KOPT-K1 (cell line): ENCODE data around the gene PPP2R5D.
"Not testable (repeated sequence)": the region's sequence is repeated elsewhere in the genome, so short reads cannot be mapped to it uniquely, and the experiment has no call there.

Source experiments
- H3K27ac ChIP-seq: fragments of 200-600 bp; sonication (generic); 2 replicates; pipeline ENCODE4 v1.5.1; 2016; ENCODE audit warnings: antibody characterized with exemption, mild to moderate bottlenecking, low read depth, low read length; ENCODE audit not compliant: poor library complexity, severe bottlenecking
- H3K36me3 ChIP-seq: fragments of 200-600 bp; sonication (generic); 2 replicates; pipeline ENCODE4 v1.5.1; 2017; ENCODE audit warnings: antibody characterized with exemption, mild to moderate bottlenecking, low read length, moderate library complexity; ENCODE audit not compliant: insufficient read depth
- H3K9me3 ChIP-seq: fragments of 200-600 bp; sonication (generic); 2 replicates; pipeline ENCODE4 v1.5.1; 2017; ENCODE audit warnings: antibody characterized with exemption, low read length, mild to moderate bottlenecking; ENCODE audit not compliant: insufficient read depth, poor library complexity, severe bottlenecking

Gene PPP2R5D

GRCh38 chr6:42971746-42972327, 12.5 kb upstream of the PPP2R5D start:
- Histone ChIP-seq H3K36me3 (peaks cover 28% of the 10 kb centered on the region), H3K9me3 (no peaks in the 10 kb centered on the region), H3K27ac (no peak overlapping the region)

- no peaks in the 10 kb centered on the region for H3K9me3 ChIP-seq
- peaks cover 27% of the 10 kb centered on the region for H3K36me3 ChIP-seq
- no peak overlapping the region for H3K27ac ChIP-seq
These were observed 10.4 kb upstream of the PPP2R5D start for GRCh38 chr6:42973926-42974325.

GRCh38 chr6:42974919-42975505, 9.4 kb upstream of the PPP2R5D start:
- Histone ChIP-seq H3K27ac (no peak overlapping the region), H3K36me3 (peaks cover 19% of the 10 kb centered on the region), H3K9me3 (no peaks in the 10 kb centered on the region)

GRCh38 chr6:42978487-42978838, 5.9 kb upstream of the PPP2R5D start:
- Histone ChIP-seq H3K9me3 (no peaks in the 10 kb centered on the region), H3K36me3 (peaks cover 19% of the 10 kb centered on the region), H3K27ac (peak overlapping the region; percentile 90)

- H3K36me3 ChIP-seq = peaks cover 14% of the 10 kb centered on the region
- peak within 1 kb of the TSS; percentile 90 for H3K27ac ChIP-seq
- no peaks in the 10 kb centered on the region for H3K9me3 ChIP-seq
These were observed 5.4 kb upstream of the PPP2R5D start, which contains the start of gene PEX6 for GRCh38 chr6:42978839-42979522. TSS of gene PEX6 (minus strand) at chr6:42979181. CDS start at chr6:42979150, 31 bp downstream.

GRCh38 chr6:42979523-42980177, 4.7 kb upstream of the PPP2R5D start:
- Histone ChIP-seq H3K9me3 (no peaks in the 10 kb centered on the region), H3K27ac (peak overlapping the region; percentile 90), H3K36me3 (peaks cover 11% of the 10 kb centered on the region)

GRCh38 chr6:42981836-42982235, 2.5 kb upstream of the PPP2R5D start:
- Histone ChIP-seq H3K36me3 (peaks cover 7% of the 10 kb centered on the region; the same call in 1 of the 2 replicates), H3K9me3 (no peaks in the 10 kb centered on the region), H3K27ac (no peak overlapping the region)

GRCh38 chr6:42984924-42985475, 630 bp downstream of the PPP2R5D start:
- Histone ChIP-seq H3K36me3 (peaks cover 33% of the 10 kb centered on the region), H3K9me3 (no peaks in the 10 kb centered on the region), H3K27ac (peak overlapping the region; percentile 70)

GRCh38 chr6:42987533-42988451, 3.4 kb downstream of the PPP2R5D start:
- H3K9me3 ChIP-seq = no peaks in the 10 kb centered on the region
- H3K36me3 ChIP-seq = peaks cover 57% of the 10 kb centered on the region
- H3K27ac ChIP-seq = no peak overlapping the region

GRCh38 chr6:42988486-42989020, 4.2 kb downstream of the PPP2R5D start:
- H3K9me3 ChIP-seq = no peaks in the 10 kb centered on the region
- peaks cover 62% of the 10 kb centered on the region for H3K36me3 ChIP-seq

GRCh38 chr6:42989923-42990322, 5.6 kb downstream of the PPP2R5D start:
- Histone ChIP-seq H3K36me3 (peaks cover 65% of the 10 kb centered on the region), H3K27ac (no peak overlapping the region), H3K9me3 (no peaks in the 10 kb centered on the region)

More at GRCh38 chr6:42988486-42989020, 4.2 kb downstream of the PPP2R5D start:
- no peak overlapping the region for H3K27ac ChIP-seq

- Histone ChIP-seq H3K36me3 (peaks cover 47% of the 10 kb centered on the region), H3K27ac (no peak overlapping the region), H3K9me3 (no peaks in the 10 kb centered on the region)
These were observed 9.1 kb downstream of the PPP2R5D start for GRCh38 chr6:42993445-42993844.

GRCh38 chr6:42996513-42996912, 12.1 kb downstream of the PPP2R5D start:
- Histone ChIP-seq H3K9me3 (no peaks in the 10 kb centered on the region), H3K27ac (no peak overlapping the region), H3K36me3 (peaks cover 33% of the 10 kb centered on the region)

GRCh38 chr6:42998205-42998604, 13.8 kb downstream of the PPP2R5D start:
- H3K9me3 ChIP-seq, H3K27ac ChIP-seq: not testable (repeated sequence)
- H3K36me3 ChIP-seq = peaks cover 31% of the 10 kb centered on the region
